Neural progenitor cell (in vitro differentiated cells): ENCODE data around the gene CCDC63.

Experiments
- EZH2phosphoT487 ChIP-seq: fragments of 200-600 bp; sonication (generic); IDR thresholded peaks from 2 replicates; pipeline ENCODE4 v1.6.1; 2017; ENCODE audit warnings: antibody characterized with exemption
- TF ChIP-seq, protein P1 (sequence below): fragments of 200-600 bp; sonication (generic); IDR thresholded peaks from 2 replicates; pipeline ENCODE4 v1.5.1; 2017; ENCODE audit warnings: antibody characterized with exemption, mild to moderate bottlenecking

DNA sequence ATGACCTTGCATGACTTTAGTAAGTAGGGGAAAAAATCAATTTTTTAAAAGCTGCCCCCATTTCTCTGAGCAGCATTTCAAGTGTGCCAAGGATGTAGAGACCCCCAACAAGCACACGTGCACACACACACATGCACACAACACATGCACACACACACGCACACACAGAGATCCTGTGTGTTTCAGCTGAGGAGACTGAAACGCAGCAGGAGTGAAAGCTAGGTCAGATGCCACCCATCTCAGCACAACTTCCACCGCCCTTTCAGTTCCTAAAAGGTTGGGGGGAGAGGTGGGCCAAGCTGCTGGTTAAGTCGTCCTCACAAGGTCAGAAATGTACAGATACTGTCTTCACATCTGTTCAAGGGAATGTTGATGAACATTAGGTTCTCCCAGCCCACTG, 59.7 kb downstream of the CCDC63 start:
- no peak for TF ChIP-seq EZH2phosphoT487
- TF ChIP-seq, protein P1, sequence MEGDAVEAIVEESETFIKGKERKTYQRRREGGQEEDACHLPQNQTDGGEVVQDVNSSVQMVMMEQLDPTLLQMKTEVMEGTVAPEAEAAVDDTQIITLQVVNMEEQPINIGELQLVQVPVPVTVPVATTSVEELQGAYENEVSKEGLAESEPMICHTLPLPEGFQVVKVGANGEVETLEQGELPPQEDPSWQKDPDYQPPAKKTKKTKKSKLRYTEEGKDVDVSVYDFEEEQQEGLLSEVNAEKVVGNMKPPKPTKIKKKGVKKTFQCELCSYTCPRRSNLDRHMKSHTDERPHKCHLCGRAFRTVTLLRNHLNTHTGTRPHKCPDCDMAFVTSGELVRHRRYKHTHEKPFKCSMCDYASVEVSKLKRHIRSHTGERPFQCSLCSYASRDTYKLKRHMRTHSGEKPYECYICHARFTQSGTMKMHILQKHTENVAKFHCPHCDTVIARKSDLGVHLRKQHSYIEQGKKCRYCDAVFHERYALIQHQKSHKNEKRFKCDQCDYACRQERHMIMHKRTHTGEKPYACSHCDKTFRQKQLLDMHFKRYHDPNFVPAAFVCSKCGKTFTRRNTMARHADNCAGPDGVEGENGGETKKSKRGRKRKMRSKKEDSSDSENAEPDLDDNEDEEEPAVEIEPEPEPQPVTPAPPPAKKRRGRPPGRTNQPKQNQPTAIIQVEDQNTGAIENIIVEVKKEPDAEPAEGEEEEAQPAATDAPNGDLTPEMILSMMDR, result no peak
